SIG-M5 (cell line): ENCODE results near the gene CAPN5.

Source experiments
- DNase-seq: peaks from one replicate; lab custom pipeline; 2025; lab: John Stamatoyannopoulos, UW

Gene CAPN5

GRCh38 chr11:77153276-77154185 lies 86.8 kb downstream of the CAPN5 start:
- DNase-seq = no peak

- no peak for DNase-seq
Observed at GRCh38 chr11:77154381-77155081, 87.8 kb downstream of the CAPN5 start.

GRCh38 chr11:77155082-77155475 lies 88.3 kb downstream of the CAPN5 start:
- no peak for DNase-seq

GRCh38 chr11:77155556-77156130 lies 88.9 kb downstream of the CAPN5 start:
- no peak for DNase-seq

- no peak for DNase-seq
Observed at GRCh38 chr11:77156396-77157195, 89.8 kb downstream of the CAPN5 start.

GRCh38 chr11:77158041-77158695 lies 91.4 kb downstream of the CAPN5 start:
- DNase-seq = no peak

- no peak for DNase-seq
Observed at GRCh38 chr11:77159219-77159936, 92.6 kb downstream of the CAPN5 start.

GRCh38 chr11:77159937-77160495 lies 93.2 kb downstream of the CAPN5 start:
- DNase-seq = no peak

GRCh38 chr11:77163271-77163670 lies 96.5 kb downstream of the CAPN5 start:
- DNase-seq = no peak

- no peak for DNase-seq
Observed at GRCh38 chr11:77165066-77165465, 98.3 kb downstream of the CAPN5 start.

- no peak for DNase-seq
Observed at GRCh38 chr11:77166021-77166420, 99.2 kb downstream of the CAPN5 start.

GRCh38 chr11:77167111-77167626 lies 100.4 kb downstream of the CAPN5 start:
- DNase-seq = no peak

GRCh38 chr11:77167791-77168190 lies 101.0 kb downstream of the CAPN5 start:
- no peak for DNase-seq

GRCh38 chr11:77170107-77170506 lies 103.3 kb downstream of the CAPN5 start:
- DNase-seq = no peak

- DNase-seq = no peak
Observed at GRCh38 chr11:77171254-77171653, 104.5 kb downstream of the CAPN5 start.

- no peak for DNase-seq
Observed at GRCh38 chr11:77171885-77172665, 105.3 kb downstream of the CAPN5 start.

- DNase-seq = no peak
Observed at GRCh38 chr11:77172666-77172982, 105.9 kb downstream of the CAPN5 start.

- DNase-seq = no peak
Observed at GRCh38 chr11:77173494-77173893, 106.7 kb downstream of the CAPN5 start.

GRCh38 chr11:77174559-77174958 lies 107.8 kb downstream of the CAPN5 start:
- no peak for DNase-seq
